ENCODE results near the gene PLEKHA7.

- no peak for TF ChIP-seq CTCF (IDR thresholded peaks at IDR 0.05; ENCODE audit: low read depth, low read length)
- no peak for TF ChIP-seq MYC (IDR thresholded peaks at IDR 0.05; ENCODE audit: low read depth, low read length)
Observed at GRCh38 chr11:16846305-16846704, 167.9 kb downstream of the PLEKHA7 start.
